K562 (cell line): ENCODE measurements around the gene SAMD9. TPM values are rescaled to one million over a fixed set of nuclear protein-coding genes. Genes with fewer than 3 reads are reported as not detected.

Experiments used
- BRCA1 ChIP-seq, 2 experiments: fragments of 450-650 bp in 1 of 2; sonication (generic) in 1 of 2; formaldehyde crosslinking in 1 of 2; IDR thresholded peaks; 2 replicates each; pipeline versions ENCODE4 v1.5.0 to v1.6.1; 2017 to 2020; ENCODE audit warnings: mild to moderate bottlenecking in 1 of 2, missing genetic modification reagents in 1 of 2
- CEBPB ChIP-seq: fragments of 450-650 bp; IDR thresholded peaks from 2 replicates; pipeline ENCODE4 v1.6.1; 2016; ENCODE audit warnings: missing genetic modification characterization, missing compliant biosample characterization
- DMBX1 ChIP-seq: fragments of 250-450 bp; sonication (Bioruptor Pico); IDR thresholded peaks from 2 replicates; pipeline ENCODE4 v1.8.0; 2022; ENCODE audit warnings: inconsistent platforms, mild to moderate bottlenecking, moderate library complexity, borderline replicate concordance
- MAFG ChIP-seq: fragments of 450-650 bp; conservative IDR thresholded peaks from 2 replicates; pipeline ENCODE4 v1.6.1; 2016; ENCODE audit warnings: missing genetic modification characterization, missing compliant biosample characterization
- TAL1 ChIP-seq: fragments of 450-650 bp; IDR thresholded peaks from 2 replicates; pipeline ENCODE4 v1.6.1; 2016; ENCODE audit warnings: mild to moderate bottlenecking
- THRAP3 ChIP-seq: fragments of 450-650 bp; IDR thresholded peaks from 2 replicates; pipeline ENCODE4 v1.6.1; 2016; ENCODE audit warnings: mild to moderate bottlenecking, inconsistent platforms, borderline replicate concordance
- ZFP36 ChIP-seq: fragments of 150-350 bp; IDR thresholded peaks from 2 replicates; pipeline ENCODE4 v1.6.1; 2018; ENCODE audit warnings: low read length, low read depth; ENCODE audit not compliant: partially characterized antibody
- polyA plus RNA-seq, 8 experiments: library from polyadenylated mRNA; depleted of rRNA in 4 of 8; stranded (reverse) in 5 of 8; unstranded in 3 of 8; fragments of >200 nt; fragmentation: Nextera tagmentation in 2 of 8; fragmentation: Illumina TruSeq in 1 of 8; extraction: Ambion mirVana in 2 of 8; extraction: Trizol in 1 of 8; gene quantifications; 2 replicates each; pipeline versions ENCODE4 v1.2.1 to v1.2.3, GENCODE V29; 2011 to 2014; ENCODE audit warnings: inconsistent platforms in 1 of 8, missing spikeins in 1 of 8
- total RNA-seq, 7 experiments: library from RNA; depleted of rRNA in 6 of 7; stranded (reverse); fragments of >200 nt in 6 of 7; fragmentation: Illumina TruSeq in 2 of 7; extraction: Trizol in 2 of 7; gene quantifications; 2 replicates each; pipeline versions ENCODE4 v1.2.1 to v1.2.3, GENCODE V29; 2011 to 2021; ENCODE audit warnings: low replicate concordance in 1 of 7
- TF ChIP-seq, protein P1 (sequence below), 2 experiments: fragments of 450-650 bp in 1 of 2; sonication (generic) in 1 of 2; formaldehyde crosslinking in 1 of 2; IDR thresholded peaks; 2 replicates each; pipeline versions ENCODE4 v1.7.1 to v1.9.0; 2016 to 2022; ENCODE audit warnings: inconsistent platforms in 1 of 2, mild to moderate bottlenecking in 1 of 2, missing genetic modification reagents in 1 of 2
- TF ChIP-seq, protein P2 (sequence below), 2 experiments: fragments of 450-650 bp; formaldehyde crosslinking in 1 of 2; IDR thresholded peaks; 2 replicates each; pipeline versions ENCODE4 v1.4.0 to v1.6.1; 2014 to 2020; ENCODE audit warnings: mild to moderate bottlenecking in 2 of 2, borderline replicate concordance in 1 of 2, low read depth in 1 of 2

Gene SAMD9
- total and polyA plus RNA-seq, 9 of the 15 experiments (the other 6 are each of a cell fraction or from before 2014, with no cell fraction given), result 1.0 to 4.0 (median 1.9) TPM

DNA sequence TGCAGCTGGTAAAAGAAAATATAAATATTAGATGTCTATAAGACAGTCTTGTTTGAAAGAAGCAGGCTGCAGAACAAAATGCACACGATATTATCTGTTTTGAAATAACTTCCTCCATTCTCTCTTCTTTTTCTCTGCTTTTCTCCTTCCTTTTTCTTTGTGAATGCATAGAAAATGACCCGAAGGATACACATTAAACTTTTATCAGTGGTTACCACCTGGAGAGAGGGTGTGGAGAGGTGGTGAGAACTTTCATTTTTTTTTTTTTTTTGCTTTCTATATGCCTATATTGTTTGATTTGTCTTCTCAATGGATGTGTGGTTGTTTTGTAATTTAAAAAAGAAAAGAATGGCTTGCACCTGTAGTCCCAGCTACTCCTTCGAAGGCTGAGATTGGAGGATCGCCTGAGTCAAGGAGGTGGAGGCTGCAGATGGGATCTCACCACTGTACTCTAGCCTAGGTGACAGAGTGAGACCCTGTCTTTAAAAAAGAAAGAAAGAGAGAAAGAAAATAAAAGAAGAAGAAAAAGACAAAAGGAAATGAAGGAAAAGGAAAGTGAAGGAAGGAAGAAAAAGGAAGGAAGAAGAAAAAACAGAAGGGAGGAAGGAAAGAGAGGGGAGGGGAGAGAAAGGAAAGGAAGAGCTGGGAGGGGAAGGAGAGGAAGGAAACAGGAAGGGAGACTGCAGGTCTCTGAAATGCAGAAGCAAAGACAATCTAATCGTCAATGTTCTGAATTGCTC is 64.4 kb downstream of the SAMD9 start (continued):
- peak; percentile 69; the same call in 1 of the 2 replicates for TF ChIP-seq THRAP3
- no peak for TF ChIP-seq CEBPB (tag)
- no peak for TF ChIP-seq DMBX1
- TF ChIP-seq BRCA1 (IDR thresholded peaks at IDR 0.05), result no peak
- TF ChIP-seq BRCA1 (CRISPR knock-in tag; IDR thresholded peaks at IDR 0.05), result no peak
- no peak for TF ChIP-seq MAFG
- no peak for TF ChIP-seq ZFP36
- peak; percentile 71 for TF ChIP-seq TAL1
- TF ChIP-seq, protein P1, sequence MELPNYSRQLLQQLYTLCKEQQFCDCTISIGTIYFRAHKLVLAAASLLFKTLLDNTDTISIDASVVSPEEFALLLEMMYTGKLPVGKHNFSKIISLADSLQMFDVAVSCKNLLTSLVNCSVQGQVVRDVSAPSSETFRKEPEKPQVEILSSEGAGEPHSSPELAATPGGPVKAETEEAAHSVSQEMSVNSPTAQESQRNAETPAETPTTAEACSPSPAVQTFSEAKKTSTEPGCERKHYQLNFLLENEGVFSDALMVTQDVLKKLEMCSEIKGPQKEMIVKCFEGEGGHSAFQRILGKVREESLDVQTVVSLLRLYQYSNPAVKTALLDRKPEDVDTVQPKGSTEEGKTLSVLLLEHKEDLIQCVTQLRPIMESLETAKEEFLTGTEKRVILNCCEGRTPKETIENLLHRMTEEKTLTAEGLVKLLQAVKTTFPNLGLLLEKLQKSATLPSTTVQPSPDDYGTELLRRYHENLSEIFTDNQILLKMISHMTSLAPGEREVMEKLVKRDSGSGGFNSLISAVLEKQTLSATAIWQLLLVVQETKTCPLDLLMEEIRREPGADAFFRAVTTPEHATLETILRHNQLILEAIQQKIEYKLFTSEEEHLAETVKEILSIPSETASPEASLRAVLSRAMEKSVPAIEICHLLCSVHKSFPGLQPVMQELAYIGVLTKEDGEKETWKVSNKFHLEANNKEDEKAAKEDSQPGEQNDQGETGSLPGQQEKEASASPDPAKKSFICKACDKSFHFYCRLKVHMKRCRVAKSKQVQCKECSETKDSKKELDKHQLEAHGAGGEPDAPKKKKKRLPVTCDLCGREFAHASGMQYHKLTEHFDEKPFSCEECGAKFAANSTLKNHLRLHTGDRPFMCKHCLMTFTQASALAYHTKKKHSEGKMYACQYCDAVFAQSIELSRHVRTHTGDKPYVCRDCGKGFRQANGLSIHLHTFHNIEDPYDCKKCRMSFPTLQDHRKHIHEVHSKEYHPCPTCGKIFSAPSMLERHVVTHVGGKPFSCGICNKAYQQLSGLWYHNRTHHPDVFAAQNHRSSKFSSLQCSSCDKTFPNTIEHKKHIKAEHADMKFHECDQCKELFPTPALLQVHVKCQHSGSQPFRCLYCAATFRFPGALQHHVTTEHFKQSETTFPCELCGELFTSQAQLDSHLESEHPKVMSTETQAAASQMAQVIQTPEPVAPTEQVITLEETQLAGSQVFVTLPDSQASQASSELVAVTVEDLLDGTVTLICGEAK (IDR thresholded peaks at IDR 0.05), result no peak
- TF ChIP-seq, protein P1 (CRISPR knock-in tag; IDR thresholded peaks at IDR 0.05), result no peak
- TF ChIP-seq, protein P2, sequence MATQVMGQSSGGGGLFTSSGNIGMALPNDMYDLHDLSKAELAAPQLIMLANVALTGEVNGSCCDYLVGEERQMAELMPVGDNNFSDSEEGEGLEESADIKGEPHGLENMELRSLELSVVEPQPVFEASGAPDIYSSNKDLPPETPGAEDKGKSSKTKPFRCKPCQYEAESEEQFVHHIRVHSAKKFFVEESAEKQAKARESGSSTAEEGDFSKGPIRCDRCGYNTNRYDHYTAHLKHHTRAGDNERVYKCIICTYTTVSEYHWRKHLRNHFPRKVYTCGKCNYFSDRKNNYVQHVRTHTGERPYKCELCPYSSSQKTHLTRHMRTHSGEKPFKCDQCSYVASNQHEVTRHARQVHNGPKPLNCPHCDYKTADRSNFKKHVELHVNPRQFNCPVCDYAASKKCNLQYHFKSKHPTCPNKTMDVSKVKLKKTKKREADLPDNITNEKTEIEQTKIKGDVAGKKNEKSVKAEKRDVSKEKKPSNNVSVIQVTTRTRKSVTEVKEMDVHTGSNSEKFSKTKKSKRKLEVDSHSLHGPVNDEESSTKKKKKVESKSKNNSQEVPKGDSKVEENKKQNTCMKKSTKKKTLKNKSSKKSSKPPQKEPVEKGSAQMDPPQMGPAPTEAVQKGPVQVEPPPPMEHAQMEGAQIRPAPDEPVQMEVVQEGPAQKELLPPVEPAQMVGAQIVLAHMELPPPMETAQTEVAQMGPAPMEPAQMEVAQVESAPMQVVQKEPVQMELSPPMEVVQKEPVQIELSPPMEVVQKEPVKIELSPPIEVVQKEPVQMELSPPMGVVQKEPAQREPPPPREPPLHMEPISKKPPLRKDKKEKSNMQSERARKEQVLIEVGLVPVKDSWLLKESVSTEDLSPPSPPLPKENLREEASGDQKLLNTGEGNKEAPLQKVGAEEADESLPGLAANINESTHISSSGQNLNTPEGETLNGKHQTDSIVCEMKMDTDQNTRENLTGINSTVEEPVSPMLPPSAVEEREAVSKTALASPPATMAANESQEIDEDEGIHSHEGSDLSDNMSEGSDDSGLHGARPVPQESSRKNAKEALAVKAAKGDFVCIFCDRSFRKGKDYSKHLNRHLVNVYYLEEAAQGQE (IDR thresholded peaks at IDR 0.05; ENCODE audit: borderline replicate concordance), result no peak
- TF ChIP-seq, protein P2 (CRISPR knock-in tag; IDR thresholded peaks at IDR 0.05; ENCODE audit: low read depth), result no peak
